DMS153 (cell line): ENCODE data around the gene LAD1.

Source experiments
- DNase-seq: peaks from one replicate; lab custom pipeline; 2025; lab: John Stamatoyannopoulos, UW

The LAD1 gene

GRCh38 chr1:201399018-201399351 is at the start of gene LAD1:
Gene LAD1, minus strand, starts transcription at chr1:201399324. Its CDS starts 18 bp downstream, at chr1:201399306.
- no peak for DNase-seq

- DNase-seq: peak; percentile 39
Observed at GRCh38 chr1:201447903-201448871, 49.1 kb upstream of the LAD1 start.

GRCh38 chr1:201445310-201445709 is 46.2 kb upstream of the LAD1 start:
- DNase-seq: no peak

- DNase-seq: no peak
Observed at GRCh38 chr1:201444792-201445191, 45.7 kb upstream of the LAD1 start.

- no peak for DNase-seq
Observed at GRCh38 chr1:201443747-201444146, 44.6 kb upstream of the LAD1 start.

GRCh38 chr1:201436969-201437368 is 37.8 kb upstream of the LAD1 start:
- DNase-seq: no peak

GRCh38 chr1:201436393-201436792 is 37.3 kb upstream of the LAD1 start:
- no peak for DNase-seq

- DNase-seq: no peak
Observed at GRCh38 chr1:201434266-201434665, 35.1 kb upstream of the LAD1 start.

GRCh38 chr1:201433609-201434008 is 34.5 kb upstream of the LAD1 start:
- no peak for DNase-seq

GRCh38 chr1:201430776-201431175 is 31.7 kb upstream of the LAD1 start:
- no peak for DNase-seq

GRCh38 chr1:201429736-201430501 is 30.8 kb upstream of the LAD1 start:
- DNase-seq: no peak

GRCh38 chr1:201427963-201428362 is 28.8 kb upstream of the LAD1 start:
- no peak for DNase-seq

GRCh38 chr1:201426479-201427310 is 27.6 kb upstream of the LAD1 start:
- no peak for DNase-seq

GRCh38 chr1:201424146-201424545 is 25.0 kb upstream of the LAD1 start:
- DNase-seq: no peak

- no peak for DNase-seq
Observed at GRCh38 chr1:201423655-201424054, 24.5 kb upstream of the LAD1 start.

GRCh38 chr1:201422436-201423030 is 23.4 kb upstream of the LAD1 start:
- DNase-seq: no peak

- no peak for DNase-seq
Observed at GRCh38 chr1:201422026-201422425, 22.9 kb upstream of the LAD1 start.

GRCh38 chr1:201421041-201421440 is 21.9 kb upstream of the LAD1 start:
- DNase-seq: no peak

- DNase-seq: no peak
Observed at GRCh38 chr1:201420608-201421002, 21.5 kb upstream of the LAD1 start.

- no peak for DNase-seq
Observed at GRCh38 chr1:201419746-201420607, 20.9 kb upstream of the LAD1 start.

GRCh38 chr1:201419256-201419655 is 20.1 kb upstream of the LAD1 start:
- DNase-seq: no peak
